ENCODE data around the gene SLITRK5.

SLITRK5 gene

GRCh38 chr13:87671031-87671752 lies at the start of gene SLITRK5:
Gene SLITRK5 (plus strand): TSS chr13:87671371. CDS start chr13:87675389, 4,018 bp downstream.
- no peak for DNase-seq (ENCODE audit: low read depth in 2 of 2)

- DNase-seq (ENCODE audit: low read depth in 2 of 2), result no peak
Measured at GRCh38 chr13:87622971-87623370, 48.2 kb upstream of the SLITRK5 start.

- no peak for DNase-seq (ENCODE audit: low read depth in 2 of 2)
Measured at GRCh38 chr13:87656306-87656705, 14.9 kb upstream of the SLITRK5 start.

- DNase-seq (ENCODE audit: low read depth in 2 of 2), result no peak
Measured at GRCh38 chr13:87661471-87661870, 9.7 kb upstream of the SLITRK5 start.

- DNase-seq (ENCODE audit: low read depth in 2 of 2), result no peak
Measured at GRCh38 chr13:87666831-87667230, 4.3 kb upstream of the SLITRK5 start.

- no peak for DNase-seq (ENCODE audit: low read depth in 2 of 2)
Measured at GRCh38 chr13:87667686-87668085, 3.5 kb upstream of the SLITRK5 start.

GRCh38 chr13:87669379-87669978 lies 1.7 kb upstream of the SLITRK5 start:
- no peak for DNase-seq (ENCODE audit: low read depth in 2 of 2)

- DNase-seq (ENCODE audit: low read depth in 2 of 2), result no peak
Measured at GRCh38 chr13:87671753-87672605, 808 bp downstream of the SLITRK5 start.

GRCh38 chr13:87674247-87674738 lies 3.1 kb downstream of the SLITRK5 start:
- no peak for DNase-seq (ENCODE audit: low read depth in 2 of 2)

- no peak for DNase-seq (ENCODE audit: low read depth in 2 of 2)
Measured at GRCh38 chr13:87675851-87676250, 4.7 kb downstream of the SLITRK5 start.

GRCh38 chr13:87676254-87677042 lies 5.3 kb downstream of the SLITRK5 start:
- no peak for DNase-seq (ENCODE audit: low read depth in 2 of 2)

- DNase-seq (ENCODE audit: low read depth in 2 of 2), result no peak
Measured at GRCh38 chr13:87677043-87677495, 5.9 kb downstream of the SLITRK5 start.

GRCh38 chr13:87677496-87678371 lies 6.6 kb downstream of the SLITRK5 start:
- no peak for DNase-seq (ENCODE audit: low read depth in 2 of 2)

- DNase-seq (ENCODE audit: low read depth in 2 of 2), result no peak
Measured at GRCh38 chr13:87678372-87678752, 7.2 kb downstream of the SLITRK5 start.

GRCh38 chr13:87680298-87680697 lies 9.1 kb downstream of the SLITRK5 start:
- DNase-seq (ENCODE audit: low read depth in 2 of 2), result no peak

GRCh38 chr13:87684850-87685742 lies 13.9 kb downstream of the SLITRK5 start:
- DNase-seq (ENCODE audit: low read depth in 2 of 2), result no peak

GRCh38 chr13:87696458-87696857 lies 25.3 kb downstream of the SLITRK5 start:
- DNase-seq (ENCODE audit: low read depth in 2 of 2), result no peak

GRCh38 chr13:87698268-87698667 lies 27.1 kb downstream of the SLITRK5 start:
- DNase-seq (ENCODE audit: low read depth in 2 of 2), result no peak

- no peak for DNase-seq (ENCODE audit: low read depth in 2 of 2)
Measured at GRCh38 chr13:87709947-87710346, 38.8 kb downstream of the SLITRK5 start.

Measured in fibroblast of skin of left biceps (primary cell).